ENCODE measurements around the gene COL23A1. TPM values are rescaled to one million over a fixed set of nuclear protein-coding genes. Genes with fewer than 3 reads are reported as not detected.

COL23A1 gene
- total RNA-seq, 1 donor from 2014 or later = 0.12 TPM

DNA sequence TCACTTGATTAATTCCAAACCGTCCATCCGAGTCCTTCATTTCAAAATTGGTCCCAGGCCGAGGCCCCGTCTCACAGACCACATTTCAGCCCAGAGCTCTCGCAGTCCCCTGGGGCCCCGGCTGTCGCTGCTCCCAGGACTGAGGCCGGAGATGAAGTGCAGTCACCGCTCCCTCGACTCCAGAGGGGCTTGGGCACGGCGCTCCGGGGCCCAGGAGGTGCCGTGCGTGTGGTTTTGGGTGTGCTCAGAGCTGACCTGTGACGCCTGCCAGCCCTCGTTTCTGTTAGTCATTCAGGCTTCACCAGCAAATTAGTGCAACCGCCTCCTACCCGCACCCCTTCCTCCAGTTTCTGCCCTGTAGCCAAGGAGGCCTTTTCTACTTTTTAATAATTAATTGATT lies 308.9 kb downstream of the COL23A1 start:
- no peak overlapping the region for H3K27ac Mint-ChIP-seq (ENCODE audit: unreplicated experiment)
- H3K36me3 Mint-ChIP-seq (ENCODE audit: low read depth) = peaks cover 2% of the 10 kb centered on the region
- DNase-seq (ENCODE audit: low spot score) = peak; percentile 68
- H3K4me1 Mint-ChIP-seq (ENCODE audit: low read depth) = peaks cover 4% of the 10 kb centered on the region
- no peak overlapping the region for H3K4me3 Mint-ChIP-seq (ENCODE audit: unreplicated experiment)
- H3K27me3 Mint-ChIP-seq (ENCODE audit: low read depth) = peaks cover 19% of the 10 kb centered on the region
- TF ChIP-seq, protein P1, sequence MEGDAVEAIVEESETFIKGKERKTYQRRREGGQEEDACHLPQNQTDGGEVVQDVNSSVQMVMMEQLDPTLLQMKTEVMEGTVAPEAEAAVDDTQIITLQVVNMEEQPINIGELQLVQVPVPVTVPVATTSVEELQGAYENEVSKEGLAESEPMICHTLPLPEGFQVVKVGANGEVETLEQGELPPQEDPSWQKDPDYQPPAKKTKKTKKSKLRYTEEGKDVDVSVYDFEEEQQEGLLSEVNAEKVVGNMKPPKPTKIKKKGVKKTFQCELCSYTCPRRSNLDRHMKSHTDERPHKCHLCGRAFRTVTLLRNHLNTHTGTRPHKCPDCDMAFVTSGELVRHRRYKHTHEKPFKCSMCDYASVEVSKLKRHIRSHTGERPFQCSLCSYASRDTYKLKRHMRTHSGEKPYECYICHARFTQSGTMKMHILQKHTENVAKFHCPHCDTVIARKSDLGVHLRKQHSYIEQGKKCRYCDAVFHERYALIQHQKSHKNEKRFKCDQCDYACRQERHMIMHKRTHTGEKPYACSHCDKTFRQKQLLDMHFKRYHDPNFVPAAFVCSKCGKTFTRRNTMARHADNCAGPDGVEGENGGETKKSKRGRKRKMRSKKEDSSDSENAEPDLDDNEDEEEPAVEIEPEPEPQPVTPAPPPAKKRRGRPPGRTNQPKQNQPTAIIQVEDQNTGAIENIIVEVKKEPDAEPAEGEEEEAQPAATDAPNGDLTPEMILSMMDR (IDR thresholded peaks at IDR 0.05) = no peak
- H3K9me3 Mint-ChIP-seq (ENCODE audit: low read depth) = peaks cover 10% of the 10 kb centered on the region

- H3K9me3 Mint-ChIP-seq (ENCODE audit: low read depth) = peaks cover 15% of the 10 kb centered on the region
- TF ChIP-seq, protein P1 (IDR thresholded peaks at IDR 0.05) = no peak
- H3K27me3 Mint-ChIP-seq (ENCODE audit: low read depth) = peaks cover 19% of the 10 kb centered on the region
- H3K4me1 Mint-ChIP-seq (ENCODE audit: low read depth) = peaks cover 4% of the 10 kb centered on the region
- peak; percentile 84 for DNase-seq (ENCODE audit: low spot score)
- no peak overlapping the region for H3K27ac Mint-ChIP-seq (ENCODE audit: unreplicated experiment)
- peaks cover 4% of the 10 kb centered on the region for H3K36me3 Mint-ChIP-seq (ENCODE audit: low read depth)
- H3K4me3 Mint-ChIP-seq (ENCODE audit: unreplicated experiment) = no peak overlapping the region
Observed at GRCh38 chr5:178280631-178281030, 309.6 kb downstream of the COL23A1 start.

DNA sequence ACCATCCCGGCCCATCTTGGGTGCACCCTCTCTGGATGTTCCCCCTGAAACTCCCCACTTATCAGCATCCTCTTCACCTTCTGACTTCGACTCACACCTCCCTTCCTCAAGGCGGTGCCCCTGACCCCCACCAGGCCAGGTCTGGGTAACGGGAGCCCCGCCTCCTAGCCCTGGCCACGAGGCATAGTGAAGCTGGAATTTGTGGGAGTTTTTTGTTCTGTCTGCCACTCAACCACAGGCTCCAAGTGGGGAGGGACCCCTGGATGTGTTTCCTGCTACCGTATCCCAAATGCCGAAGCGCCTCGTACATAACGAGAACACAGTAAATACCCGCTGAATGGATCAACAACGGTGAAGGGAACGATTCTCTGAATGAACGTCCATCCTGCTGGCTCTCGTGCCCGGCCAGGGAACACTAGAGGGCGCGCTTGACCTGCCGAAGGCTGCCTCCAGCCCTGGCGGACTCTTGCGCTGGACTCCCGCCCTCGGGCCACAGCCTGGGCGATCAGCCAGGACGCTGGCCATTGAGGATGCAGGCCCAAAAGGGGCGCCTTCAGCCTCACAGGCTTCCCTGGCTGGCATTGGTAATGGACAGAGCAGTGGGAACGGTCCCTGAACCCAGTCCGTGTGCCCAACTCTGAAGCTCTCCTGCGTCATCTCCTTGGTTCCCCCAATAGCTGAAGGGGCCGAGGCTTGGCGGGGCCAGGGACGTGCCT lies 310.3 kb downstream of the COL23A1 start:
- peaks cover 4% of the 10 kb centered on the region for H3K4me1 Mint-ChIP-seq (ENCODE audit: low read depth)
- H3K27ac Mint-ChIP-seq (ENCODE audit: unreplicated experiment) = no peak overlapping the region
- H3K27me3 Mint-ChIP-seq (ENCODE audit: low read depth) = peaks cover 19% of the 10 kb centered on the region
- TF ChIP-seq, protein P1 (IDR thresholded peaks at IDR 0.05) = peak; percentile 99
- H3K36me3 Mint-ChIP-seq (ENCODE audit: low read depth) = peaks cover 4% of the 10 kb centered on the region
- no peak overlapping the region for H3K4me3 Mint-ChIP-seq (ENCODE audit: unreplicated experiment)
- peak; percentile 95 for DNase-seq (ENCODE audit: low spot score)
- H3K9me3 Mint-ChIP-seq (ENCODE audit: low read depth) = peaks cover 16% of the 10 kb centered on the region

GRCh38 chr5:178279026-178279722 lies 311.0 kb downstream of the COL23A1 start:
- Mint-ChIP-seq H3K4me3 (ENCODE audit: unreplicated experiment) (no peak overlapping the region), H3K9me3 (ENCODE audit: low read depth) (peaks cover 16% of the 10 kb centered on the region), H3K36me3 (ENCODE audit: low read depth) (peaks cover 4% of the 10 kb centered on the region), H3K27me3 (ENCODE audit: low read depth) (peaks cover 19% of the 10 kb centered on the region), H3K4me1 (ENCODE audit: low read depth) (peaks cover 4% of the 10 kb centered on the region), H3K27ac (ENCODE audit: unreplicated experiment) (no peak overlapping the region)
- TF ChIP-seq, protein P1 (IDR thresholded peaks at IDR 0.05) = no peak
- peak; percentile 76 for DNase-seq (ENCODE audit: low spot score)

DNA sequence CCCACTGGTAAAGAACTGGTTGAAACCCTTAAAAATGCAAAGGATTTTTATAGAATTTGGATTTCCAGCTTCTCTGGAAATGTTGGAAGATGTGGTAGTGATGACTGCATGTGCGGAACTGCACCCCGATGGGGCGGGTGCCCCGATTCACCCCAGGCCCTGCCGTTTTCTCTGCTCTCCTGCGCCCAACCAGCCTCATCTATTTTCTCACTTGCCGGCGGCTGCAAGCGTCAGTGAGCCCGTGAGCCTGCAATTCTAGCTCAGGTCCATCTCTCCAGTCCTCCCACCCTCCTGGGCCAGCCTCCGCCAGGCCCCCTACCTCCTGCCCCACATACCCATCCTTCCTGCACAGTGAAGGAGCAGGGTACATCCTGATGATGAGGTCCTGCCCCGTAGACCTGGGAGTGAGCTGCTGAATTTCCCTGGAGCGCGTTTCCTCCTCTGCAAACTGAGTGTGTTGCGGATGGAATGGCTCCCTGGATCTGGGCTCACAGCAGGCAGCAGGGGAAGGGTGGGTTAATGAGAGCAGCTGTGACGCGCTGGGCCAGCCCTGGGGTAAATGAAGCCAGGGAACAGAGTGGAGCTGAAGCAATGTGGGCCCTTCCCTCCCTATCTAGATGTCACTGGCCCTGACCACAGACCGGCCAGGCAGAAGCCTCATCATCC lies 311.7 kb downstream of the COL23A1 start:
- DNase-seq (ENCODE audit: low spot score) = peak; percentile 77
- Mint-ChIP-seq H3K9me3 (ENCODE audit: low read depth) (peaks cover 9% of the 10 kb centered on the region), H3K36me3 (ENCODE audit: low read depth) (peaks cover 2% of the 10 kb centered on the region), H3K27ac (ENCODE audit: unreplicated experiment) (no peak overlapping the region), H3K27me3 (ENCODE audit: low read depth) (peaks cover 19% of the 10 kb centered on the region), H3K4me1 (ENCODE audit: low read depth) (peaks cover 4% of the 10 kb centered on the region), H3K4me3 (ENCODE audit: unreplicated experiment) (no peak overlapping the region)
- TF ChIP-seq, protein P1 (IDR thresholded peaks at IDR 0.05) = no peak

All from chondrocyte (in vitro differentiated cells).